OCI-LY7 (cell line): ENCODE measurements around the gene NTM.

Experiments used
- EZH2phosphoT487 ChIP-seq: fragments of 200-600 bp; sonication (generic); IDR thresholded peaks from 2 replicates; pipeline ENCODE4 v1.6.1; 2018; ENCODE audit warnings: low read depth, borderline replicate concordance, mild to moderate bottlenecking, mixed run types, antibody characterized with exemption, low read length, moderate library complexity, mixed read lengths
- TF ChIP-seq, protein P1 (sequence below): fragments of 200-600 bp; sonication (generic); conservative IDR thresholded peaks from 2 replicates; pipeline ENCODE4 v1.5.1; 2014; ENCODE audit warnings: mild to moderate bottlenecking, antibody characterized with exemption, low read length, moderate library complexity, mixed read lengths

DNA sequence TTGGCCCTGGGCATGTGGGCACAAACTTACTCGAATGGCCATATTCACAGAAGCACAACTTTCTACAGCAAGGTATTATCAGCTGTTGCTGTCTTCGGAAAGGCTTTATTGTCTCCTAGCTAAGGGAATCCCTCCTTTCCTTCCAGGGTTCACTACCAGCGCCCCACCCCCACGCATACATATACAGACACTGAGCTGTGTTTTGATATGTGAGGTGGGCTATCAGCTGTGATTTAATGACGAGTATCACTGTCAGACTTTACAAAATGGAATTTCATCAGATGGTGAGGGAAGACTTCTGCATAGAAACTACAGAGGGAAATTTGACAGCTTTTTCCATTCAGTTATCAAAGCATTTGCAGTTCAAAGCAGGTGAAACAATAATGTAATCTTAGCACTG lies 730.2 kb downstream of the NTM start:
- TF ChIP-seq EZH2phosphoT487: no peak
- TF ChIP-seq, protein P1, sequence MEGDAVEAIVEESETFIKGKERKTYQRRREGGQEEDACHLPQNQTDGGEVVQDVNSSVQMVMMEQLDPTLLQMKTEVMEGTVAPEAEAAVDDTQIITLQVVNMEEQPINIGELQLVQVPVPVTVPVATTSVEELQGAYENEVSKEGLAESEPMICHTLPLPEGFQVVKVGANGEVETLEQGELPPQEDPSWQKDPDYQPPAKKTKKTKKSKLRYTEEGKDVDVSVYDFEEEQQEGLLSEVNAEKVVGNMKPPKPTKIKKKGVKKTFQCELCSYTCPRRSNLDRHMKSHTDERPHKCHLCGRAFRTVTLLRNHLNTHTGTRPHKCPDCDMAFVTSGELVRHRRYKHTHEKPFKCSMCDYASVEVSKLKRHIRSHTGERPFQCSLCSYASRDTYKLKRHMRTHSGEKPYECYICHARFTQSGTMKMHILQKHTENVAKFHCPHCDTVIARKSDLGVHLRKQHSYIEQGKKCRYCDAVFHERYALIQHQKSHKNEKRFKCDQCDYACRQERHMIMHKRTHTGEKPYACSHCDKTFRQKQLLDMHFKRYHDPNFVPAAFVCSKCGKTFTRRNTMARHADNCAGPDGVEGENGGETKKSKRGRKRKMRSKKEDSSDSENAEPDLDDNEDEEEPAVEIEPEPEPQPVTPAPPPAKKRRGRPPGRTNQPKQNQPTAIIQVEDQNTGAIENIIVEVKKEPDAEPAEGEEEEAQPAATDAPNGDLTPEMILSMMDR: no peak
